HG03039 (cell line): Measurements from ENCODE around the gene BRI3BP.

Source experiments
- ATAC-seq: cut with Tn5 transposase; IDR thresholded peaks from one replicate; pipeline ENCODE4 v1.9.1; 2021; ENCODE audit warnings: mild to moderate bottlenecking, moderate library complexity; ENCODE audit not compliant: unreplicated experiment

The BRI3BP gene, protein sequence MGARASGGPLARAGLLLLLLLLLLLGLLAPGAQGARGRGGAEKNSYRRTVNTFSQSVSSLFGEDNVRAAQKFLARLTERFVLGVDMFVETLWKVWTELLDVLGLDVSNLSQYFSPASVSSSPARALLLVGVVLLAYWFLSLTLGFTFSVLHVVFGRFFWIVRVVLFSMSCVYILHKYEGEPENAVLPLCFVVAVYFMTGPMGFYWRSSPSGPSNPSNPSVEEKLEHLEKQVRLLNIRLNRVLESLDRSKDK

DNA sequence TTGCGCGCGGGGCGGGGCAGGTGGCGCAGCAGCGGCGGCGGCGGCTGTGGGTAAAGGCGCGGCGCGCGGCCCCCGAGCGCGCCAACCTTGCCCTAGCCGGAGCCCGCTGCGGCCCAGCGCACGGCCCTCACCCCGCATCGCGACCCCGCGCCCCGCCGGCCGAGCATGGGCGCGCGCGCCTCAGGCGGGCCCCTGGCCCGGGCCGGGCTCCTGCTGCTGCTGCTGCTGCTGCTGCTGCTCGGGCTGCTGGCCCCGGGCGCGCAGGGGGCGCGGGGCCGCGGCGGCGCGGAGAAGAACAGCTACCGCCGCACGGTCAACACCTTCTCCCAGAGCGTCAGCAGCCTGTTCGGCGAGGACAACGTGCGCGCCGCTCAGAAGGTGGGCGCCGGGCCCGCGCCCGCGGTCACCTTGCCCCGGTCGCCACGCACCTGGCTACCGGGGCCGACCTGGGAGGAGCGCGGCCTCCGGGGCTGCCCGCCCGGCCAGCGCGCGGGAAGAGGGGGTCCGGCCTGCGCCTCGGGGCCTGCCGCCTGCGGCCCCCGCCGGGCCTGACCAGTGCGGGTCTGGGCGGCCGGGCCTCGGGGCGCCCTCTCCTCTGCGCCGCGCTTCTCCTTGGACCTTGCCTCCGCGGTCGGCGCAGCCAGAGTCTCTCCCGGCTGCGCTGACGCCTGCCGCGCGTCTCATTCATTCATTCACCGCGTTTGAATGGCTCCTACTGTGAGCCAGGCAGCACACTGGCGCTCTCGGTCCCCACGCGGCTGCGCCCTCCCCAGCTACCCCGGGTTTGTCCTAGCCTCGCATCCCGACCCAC, at the start of gene BRI3BP:
Gene BRI3BP (plus strand): TSS at position 20 of the 811 bp plus-strand sequence. CDS start 146 bp downstream, at position 166.
- ATAC-seq: peak; percentile 47

DNA sequence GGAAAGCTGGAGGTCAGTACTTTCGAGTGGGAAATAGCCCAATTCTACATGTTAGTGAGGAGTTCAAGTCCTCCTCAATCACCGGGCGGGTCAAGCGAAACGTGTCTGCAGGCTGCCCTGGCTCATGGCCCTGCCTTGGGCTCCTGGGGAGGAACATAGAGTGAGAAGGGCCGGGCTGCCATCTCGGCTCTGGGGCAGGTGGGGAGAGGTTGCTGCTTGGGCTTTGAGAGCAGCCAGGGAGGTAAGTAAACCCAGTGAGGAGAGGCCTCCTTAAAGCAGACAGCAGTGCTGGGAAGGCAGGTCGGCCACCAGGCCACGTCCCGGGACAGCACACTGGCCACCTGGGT, 47.0 kb upstream of the BRI3BP start:
- no peak for ATAC-seq

DNA sequence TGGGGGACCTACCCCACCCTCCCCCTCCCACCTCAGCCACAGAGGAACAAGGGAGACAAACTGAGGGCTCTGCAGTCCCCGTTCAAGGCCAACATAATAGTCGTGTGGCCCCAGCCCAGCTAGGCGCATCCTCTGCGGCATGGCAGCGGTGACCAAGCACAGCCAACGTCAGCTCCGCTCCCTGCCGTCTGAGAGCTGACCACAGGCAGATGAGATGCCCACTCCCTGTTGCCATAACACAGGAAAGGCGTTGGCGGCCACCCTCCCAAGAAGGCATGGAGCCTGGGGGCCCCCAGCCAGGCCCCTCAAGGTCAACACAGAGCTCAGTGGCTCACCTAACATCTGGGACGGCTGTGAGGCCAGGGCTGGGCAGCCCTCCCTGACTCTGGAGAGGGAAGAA, 46.4 kb upstream of the BRI3BP start:
- ATAC-seq: no peak

DNA sequence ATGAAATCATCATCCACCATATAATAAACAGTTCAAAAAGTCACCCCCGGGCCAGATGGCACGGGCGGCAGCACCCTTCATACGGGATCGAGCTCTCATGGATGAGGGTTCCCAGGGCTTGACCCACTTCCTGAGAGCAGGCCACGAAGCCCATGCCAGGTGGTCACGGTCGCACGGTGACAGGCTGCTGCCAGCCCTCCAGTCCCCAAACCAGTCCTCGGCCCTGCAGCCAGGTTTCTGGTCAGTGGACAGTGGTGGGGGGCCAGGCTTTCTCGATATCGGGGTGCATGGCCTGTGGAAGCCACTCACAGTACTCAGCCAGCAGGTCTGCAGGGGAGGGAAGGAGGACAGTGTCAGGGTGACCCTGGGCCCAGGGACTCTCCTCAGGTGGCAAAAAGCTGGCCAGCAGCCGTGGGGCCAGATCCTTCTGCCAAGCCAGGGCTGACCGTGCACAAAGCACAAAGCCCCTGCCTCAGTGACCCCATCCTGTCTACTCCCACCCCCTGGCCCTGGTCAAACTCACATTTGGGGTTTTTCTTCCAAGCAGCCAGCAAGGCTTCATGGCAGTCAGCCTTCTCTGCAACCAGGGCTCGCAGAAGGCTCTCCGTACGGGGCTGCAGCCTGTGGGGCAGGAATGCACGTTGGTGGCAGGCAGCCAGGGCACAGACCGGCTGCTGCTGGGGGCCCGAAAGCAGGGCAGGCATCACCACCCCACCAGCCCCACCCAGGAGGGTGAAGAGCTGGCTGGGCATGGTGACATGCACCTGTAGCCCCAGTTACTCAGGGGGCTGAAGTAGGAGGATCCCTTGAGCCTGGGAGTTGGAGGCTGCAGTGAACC, 45.7 kb upstream of the BRI3BP start:
- no peak for ATAC-seq

DNA sequence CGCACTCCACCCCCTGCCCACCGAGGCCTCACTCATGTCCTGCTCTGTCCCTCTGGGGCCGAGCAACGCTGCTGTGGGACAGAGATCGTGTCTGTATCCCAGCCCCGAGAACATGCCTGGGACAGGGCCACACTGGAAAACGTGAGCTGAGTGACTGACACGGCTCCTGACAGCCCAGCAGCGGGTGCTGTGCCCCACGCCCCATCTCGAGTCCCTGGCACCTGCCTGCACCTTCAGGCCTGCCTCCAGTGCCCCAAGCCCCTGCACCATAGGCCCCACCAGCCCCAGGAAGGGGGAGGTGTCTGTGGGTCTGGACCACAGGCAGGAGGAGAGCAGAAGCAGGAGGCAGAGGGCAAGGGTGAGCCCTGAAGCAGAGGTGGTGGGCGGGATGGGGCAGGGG, 44.4 kb upstream of the BRI3BP start:
- no peak for ATAC-seq

DNA sequence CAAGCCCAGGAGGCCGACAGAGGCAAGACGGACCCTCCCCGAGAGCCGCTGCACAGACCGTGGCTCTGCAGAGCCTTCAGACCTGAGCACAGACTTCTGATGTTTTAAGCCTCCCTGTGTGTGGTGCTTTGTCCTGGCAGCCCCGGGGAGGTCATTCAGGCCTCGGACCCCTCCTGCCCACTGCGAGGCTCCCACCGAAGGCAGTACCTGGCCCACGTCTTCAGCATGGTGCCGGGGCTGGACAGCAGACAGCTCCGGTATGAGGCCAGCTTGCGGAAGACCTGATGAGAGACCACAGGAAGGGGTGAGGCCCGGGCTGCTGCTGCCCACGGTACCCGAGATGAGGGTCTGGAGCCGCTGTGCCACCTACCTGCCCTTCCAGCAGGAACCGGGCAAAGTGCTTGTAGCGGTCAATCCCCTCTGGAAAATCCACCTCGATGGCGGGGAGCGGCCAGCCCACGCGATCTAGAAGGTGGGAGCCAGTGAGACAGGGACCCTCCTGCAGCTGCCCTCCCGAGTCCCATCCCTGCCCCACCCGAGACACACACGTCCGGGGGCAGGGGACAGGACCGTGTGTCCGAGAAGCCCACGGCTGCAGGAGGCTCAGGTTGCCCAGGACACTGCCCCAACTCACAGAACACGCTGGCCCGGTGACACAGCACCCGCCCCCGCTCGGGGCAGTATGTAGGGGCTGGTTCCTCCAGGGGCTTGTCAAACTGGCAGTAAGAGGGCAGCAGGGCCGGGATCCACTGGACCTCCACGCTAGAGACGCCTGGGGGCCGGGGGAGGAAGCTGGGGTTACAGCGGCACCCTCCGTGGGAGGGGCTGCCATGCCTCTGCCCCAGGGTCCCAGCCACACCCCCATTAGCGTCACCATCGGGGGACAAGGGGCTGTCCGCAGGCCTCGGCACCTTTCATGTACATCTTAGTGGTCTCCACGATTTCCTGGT, 43.4 kb upstream of the BRI3BP start:
- no peak for ATAC-seq

DNA sequence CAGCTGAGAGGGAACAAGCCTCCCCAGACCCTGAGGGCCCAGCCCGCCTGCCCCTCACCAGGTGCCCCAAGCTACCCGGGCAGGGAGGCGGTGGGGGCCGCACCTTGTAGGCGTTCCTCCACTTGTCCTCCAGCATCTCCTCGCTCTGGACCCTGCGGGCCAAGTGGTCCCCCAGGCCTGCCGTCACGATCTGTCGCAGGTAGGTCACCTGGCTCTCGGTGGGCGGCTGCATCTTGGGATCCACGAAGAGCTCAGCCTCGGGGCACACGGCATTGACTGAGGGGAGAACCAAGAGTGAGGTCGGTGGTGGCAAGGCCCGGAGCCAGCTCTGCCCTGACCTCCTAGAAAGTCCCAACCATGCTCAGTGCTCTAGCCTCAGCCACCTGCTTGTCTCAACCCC, 41.1 kb upstream of the BRI3BP start:
- no peak for ATAC-seq

DNA sequence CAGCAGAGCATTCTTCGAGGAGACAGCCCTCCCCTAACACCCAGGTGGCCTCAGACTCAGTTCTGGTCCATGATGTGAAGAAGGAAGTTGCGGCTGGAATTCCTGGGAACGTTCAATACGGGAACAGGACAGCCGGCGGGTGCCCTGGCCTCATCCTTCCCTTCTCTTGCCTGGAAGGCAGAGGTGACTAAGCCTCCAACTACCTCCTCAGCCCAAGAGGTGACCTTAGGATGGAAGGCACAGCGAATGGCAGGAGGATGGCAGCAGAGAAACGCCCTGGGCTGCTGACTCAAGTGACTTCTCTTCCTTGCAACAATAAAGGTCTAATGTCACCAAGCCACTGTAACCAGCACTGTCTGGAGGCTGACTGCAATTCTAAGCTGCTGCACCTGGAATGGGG, 40.6 kb upstream of the BRI3BP start:
- no peak for ATAC-seq

DNA sequence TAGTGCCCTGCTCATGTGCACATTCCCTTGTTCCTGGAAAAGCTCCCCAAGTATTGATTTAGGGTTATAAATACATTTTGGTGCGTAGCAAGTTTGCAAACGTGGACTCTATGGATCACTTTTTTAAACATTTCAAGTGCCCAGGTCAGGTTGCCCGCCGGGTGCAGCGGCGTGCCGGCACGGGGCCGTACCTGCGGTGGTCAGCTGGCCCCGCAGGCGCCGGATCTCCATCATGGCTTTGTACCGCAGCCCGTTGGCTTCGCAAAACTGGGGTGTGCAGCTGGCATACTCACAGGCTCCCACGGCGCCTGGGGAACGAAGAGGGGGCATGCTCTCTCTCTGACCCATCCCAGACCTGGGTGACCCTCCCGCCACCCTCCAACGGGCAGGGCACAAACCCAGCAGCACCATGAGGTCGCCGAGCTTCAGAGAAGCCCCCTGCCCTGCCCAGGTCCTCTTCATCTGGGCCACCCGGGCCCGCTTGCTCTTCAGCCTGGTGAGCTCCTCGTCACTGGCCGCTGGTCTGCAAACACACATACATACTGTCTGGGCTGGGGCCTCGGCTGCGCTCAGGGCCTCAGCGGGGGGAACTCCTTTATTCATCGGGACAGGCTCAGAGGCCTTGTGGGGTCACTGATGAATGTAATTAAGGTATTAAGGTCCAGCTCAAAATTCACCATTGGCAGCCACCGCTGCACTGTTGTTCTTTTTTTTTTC, 39.6 kb upstream of the BRI3BP start:
- no peak for ATAC-seq

DNA sequence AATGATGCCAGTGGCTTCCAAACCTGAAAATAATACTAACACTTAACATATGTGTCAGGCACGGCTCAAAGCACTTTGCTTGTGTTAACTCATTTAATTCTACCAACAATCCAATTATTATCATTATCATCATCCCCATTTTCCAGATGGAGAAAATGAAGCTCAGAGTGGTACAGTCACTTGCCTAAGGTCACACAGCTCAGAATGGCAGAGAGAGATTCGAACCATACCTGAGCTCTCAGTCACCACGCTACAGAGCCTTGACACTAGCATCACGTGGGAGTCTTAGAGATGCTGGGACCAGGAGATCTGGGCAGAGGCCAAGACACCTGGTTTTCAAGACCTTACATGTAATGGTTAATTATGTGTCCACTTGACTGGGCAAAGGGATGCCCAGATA, 38.7 kb upstream of the BRI3BP start:
- no peak for ATAC-seq

DNA sequence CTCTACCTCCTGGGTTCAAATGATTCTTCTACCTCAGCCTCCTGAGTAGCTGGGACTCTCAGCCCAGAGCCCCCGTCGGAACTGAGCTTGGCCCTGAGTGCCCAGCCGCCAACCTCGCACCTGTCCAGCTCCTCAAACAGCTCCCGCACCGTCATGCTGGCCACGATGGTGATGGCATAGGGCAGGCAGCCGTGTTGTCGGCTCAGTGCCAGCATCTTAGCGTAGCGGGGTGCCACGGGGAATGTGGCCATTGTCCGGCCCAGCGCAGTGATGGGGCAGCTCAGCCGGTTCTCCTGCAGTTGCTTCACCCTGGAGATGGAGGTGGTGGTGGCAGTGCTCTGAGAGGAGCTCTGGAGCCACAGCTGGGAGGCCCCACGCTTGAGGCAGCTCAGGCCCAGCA, 36.9 kb upstream of the BRI3BP start:
- ATAC-seq: no peak

DNA sequence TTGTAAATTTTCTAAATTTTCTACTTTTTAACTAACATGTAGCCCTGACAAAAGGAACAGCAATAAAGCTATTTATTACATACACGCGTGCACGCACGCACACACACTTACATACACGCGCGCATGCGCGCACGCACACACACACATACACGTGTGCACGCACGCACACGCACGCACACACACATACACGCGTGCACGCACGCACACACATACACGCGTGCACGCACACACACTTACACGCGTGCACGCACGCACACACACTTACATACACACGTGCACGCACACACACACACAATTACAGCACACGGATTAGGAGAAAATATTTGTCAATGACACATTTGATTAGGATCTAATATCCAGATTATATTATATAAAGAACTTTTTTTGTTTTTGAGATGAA, 32.4 kb upstream of the BRI3BP start:
- ATAC-seq: no peak

DNA sequence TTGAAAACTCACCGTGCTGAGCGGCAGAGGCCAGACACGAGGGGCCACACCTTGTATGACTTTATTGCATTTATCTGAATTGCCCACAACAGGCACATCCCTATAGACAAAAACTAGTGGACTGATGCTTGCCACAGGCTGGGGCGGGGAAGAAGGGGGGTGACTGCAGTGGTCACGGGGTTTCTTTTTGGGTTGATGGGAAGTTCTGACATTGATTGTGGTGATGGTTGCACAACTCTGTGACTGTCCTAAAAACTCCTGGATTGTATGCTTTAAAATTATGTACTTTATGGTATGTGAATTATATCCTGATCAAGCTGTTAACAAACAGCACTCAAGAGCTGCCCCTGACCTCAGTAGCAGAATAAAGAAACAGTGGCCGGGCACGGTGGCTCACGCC, 30.2 kb upstream of the BRI3BP start:
- no peak for ATAC-seq

DNA sequence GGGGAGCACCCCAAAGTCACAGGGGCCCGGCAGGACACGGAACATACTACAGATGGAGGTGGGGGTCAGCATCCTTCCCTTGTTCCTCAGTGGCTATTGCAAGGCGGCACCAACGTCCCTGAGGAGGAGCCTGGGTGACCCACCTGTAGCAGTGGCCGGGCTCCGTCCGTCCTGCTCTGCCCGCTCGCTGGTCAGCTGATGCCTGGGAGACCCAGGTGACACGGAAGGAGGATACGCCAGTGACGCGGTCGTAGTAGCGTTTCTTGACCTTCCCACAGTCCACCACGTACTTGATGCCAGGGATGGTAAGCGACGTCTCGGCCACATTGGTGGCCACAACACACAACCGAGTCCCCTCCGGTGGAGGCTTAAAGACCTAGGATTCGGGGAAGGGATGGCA, 29.2 kb upstream of the BRI3BP start:
- no peak for ATAC-seq

DNA sequence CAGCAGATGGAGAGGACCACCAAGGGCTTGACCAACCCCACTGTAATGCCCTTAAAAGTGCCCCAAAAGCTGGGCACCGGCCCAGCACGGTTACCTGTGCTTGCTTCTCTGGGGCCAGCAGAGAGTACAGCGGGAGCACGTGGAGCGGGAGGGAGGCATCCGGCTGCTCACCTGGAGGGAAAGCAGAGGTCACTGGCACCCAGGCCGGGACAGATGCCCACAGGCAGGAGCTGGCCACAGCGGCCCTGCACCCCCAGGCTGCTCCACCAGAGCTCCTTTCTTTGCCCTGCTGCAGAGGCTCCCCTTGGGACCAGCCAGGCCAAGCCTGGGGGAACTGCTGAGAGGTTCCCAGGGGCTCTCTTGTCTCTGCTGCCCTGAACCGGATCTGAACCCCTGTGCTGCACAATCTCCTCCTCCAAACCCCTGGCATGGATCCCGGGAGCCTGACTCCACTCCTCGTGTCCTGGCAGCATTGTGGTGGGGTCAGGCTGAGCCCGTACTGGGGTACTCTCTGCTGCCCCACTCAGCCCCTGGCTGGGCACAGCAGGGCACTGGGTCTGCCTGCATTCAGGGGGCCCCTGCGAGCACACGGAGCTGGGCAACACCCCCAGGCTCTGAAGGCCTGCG, 28.5 kb upstream of the BRI3BP start:
- ATAC-seq: no peak

DNA sequence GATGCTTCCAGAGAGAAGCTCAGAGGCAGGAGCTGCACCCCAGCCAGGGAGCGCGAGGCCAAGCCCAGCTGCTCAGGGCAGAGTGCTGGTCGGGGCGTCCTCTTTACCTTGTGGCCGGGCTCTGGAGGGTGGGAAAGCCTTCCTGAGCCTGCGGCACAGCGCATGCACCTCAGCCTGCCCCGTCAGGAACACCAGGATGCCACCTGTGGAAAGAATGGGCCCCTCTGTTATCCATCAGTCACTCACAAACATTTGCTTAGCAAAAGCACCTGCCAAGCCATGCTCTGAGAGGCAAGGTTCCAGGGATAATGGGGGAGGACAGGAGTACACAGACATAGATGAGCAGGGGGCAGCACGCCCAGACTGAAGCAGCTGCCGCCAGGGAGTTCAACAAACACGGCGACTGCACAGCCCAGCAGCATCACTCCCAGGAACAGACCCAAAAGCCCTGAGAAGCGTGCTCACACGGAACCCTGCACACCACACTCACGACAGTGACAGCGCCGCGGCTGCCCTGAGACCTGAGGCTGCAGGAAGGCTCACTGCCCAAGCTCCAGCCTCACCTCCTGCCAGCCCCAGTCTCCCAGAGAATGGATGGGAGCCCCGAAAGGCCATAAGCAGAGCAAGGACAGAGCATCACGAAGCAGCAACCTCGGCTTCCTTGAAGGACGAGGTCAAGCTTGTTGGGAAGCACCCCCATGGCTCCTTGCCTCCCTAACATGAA, 26.3 kb upstream of the BRI3BP start:
- no peak for ATAC-seq

DNA sequence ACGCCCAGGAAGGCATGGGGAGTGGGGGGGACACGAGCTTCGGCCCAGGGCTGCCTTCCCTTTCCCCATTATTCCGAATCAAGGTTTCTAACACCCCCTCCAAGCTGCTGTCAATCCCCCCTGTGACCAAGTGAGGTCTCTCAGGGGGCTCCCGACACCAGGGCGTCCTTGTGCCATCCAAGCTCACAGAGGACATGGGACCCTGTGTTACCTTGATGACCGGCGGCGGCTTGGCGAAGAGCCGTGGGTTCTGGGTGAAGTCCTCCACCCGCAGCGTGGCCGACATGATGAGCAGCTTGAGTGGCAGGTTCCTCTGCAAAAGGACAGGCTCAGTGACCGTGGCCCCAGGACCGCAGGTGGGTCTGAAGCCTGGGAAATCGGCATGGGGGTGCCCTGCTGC, 24.8 kb upstream of the BRI3BP start:
- no peak for ATAC-seq

DNA sequence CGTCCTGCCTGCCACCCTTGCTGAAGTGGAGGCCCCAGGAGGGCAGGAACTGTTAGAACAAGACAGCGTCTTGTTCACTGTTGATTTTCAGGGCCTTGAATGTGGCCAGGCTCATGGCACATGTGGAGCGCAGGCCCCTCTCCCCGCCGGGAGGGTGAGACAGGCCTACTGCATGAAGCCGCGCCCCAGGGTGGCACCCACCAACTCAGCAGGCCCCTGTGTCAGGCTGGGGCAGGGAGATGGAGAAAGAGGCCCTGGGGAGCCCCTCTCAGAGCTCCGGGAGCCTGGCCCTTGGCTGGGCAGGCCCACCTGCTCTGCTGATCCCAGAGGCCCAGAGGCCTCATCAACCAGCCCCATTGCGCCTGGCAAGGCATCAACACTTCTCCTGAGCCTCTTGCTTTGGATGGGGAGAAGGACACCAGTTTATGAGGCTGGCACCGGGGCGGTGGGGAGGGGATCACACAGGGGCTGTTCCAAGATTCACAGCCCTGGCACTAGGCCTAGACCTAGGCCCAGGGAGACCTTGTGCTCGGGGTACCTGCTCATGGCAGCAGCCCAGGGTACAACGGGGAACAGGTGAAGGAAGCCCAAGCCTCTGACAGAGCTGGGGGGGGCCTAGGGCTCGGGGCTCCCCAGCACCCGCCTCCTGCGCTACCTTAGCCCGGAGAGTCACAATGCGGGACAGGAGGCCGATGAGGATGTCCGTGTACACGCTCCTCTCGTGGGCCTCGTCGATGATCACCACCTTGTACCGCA, 22.6 kb upstream of the BRI3BP start:
- no peak for ATAC-seq
